ENCODE measurements around the gene NDRG2.

The NDRG2 gene

DNA sequence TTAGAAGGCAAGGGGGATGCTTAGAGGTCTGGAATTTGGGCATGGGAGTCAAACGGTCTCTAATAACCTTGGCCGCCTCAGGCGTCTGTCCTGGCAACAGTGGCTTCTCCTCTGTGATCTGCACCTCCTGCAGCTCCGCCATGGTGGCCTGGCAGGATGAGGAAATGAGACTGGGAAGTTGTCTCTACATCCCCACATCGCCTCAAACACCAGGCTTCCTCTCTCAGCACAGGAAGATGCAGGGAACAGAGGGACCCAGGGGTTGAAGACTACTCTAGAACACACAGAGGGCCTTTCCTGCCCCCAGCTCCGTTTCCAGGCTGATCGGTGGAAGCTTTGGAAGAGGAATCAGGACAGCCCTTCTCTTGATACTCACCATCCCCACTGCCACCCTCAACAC lies 1.7 kb downstream of the NDRG2 start:
- H3K4me3 ChIP-seq (ENCODE audit: low read depth, low read length), result no peak overlapping the region
- TF ChIP-seq, protein P1, sequence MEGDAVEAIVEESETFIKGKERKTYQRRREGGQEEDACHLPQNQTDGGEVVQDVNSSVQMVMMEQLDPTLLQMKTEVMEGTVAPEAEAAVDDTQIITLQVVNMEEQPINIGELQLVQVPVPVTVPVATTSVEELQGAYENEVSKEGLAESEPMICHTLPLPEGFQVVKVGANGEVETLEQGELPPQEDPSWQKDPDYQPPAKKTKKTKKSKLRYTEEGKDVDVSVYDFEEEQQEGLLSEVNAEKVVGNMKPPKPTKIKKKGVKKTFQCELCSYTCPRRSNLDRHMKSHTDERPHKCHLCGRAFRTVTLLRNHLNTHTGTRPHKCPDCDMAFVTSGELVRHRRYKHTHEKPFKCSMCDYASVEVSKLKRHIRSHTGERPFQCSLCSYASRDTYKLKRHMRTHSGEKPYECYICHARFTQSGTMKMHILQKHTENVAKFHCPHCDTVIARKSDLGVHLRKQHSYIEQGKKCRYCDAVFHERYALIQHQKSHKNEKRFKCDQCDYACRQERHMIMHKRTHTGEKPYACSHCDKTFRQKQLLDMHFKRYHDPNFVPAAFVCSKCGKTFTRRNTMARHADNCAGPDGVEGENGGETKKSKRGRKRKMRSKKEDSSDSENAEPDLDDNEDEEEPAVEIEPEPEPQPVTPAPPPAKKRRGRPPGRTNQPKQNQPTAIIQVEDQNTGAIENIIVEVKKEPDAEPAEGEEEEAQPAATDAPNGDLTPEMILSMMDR (IDR thresholded peaks at IDR 0.05; ENCODE audit: low read depth, low read length), result no peak

- no peak overlapping the region for H3K4me3 ChIP-seq (ENCODE audit: low read depth, low read length)
- TF ChIP-seq, protein P1 (IDR thresholded peaks at IDR 0.05; ENCODE audit: low read depth, low read length), result no peak
Measured at GRCh38 chr14:21022686-21023085, 2.2 kb downstream of the NDRG2 start.

DNA sequence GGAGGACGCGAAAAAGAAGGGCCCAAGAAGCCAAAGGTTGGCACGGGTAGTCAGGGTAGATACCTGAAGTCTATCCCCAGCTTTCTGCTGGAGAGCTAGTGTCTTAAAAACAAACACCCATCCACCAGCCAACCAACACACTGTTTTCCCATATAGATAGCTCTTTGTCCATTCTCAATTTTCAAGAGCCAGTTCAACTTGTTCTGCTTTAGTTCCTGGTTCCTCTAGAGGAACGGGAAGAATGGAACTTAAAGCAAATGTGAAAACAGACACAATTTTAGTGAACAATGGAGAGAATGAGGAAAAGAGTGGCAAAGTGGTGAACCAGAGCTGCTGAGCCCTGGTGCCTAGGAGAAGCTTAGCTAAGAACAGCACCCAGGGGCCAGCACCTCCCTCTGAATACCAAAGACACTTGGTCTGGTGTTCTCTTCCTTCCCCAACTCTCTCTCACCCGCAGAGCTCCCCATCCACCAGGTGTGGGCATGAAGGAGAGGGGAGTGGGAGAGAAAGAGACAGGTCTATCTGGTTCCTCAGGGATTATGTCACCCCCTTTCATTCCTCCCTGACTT lies 3.8 kb downstream of the NDRG2 start:
- TF ChIP-seq, protein P1 (IDR thresholded peaks at IDR 0.05; ENCODE audit: low read depth, low read length), result no peak

GRCh38 chr14:21019366-21019765 lies 5.5 kb downstream of the NDRG2 start:
- no peak overlapping the region for H3K4me3 ChIP-seq (ENCODE audit: low read depth, low read length)
- TF ChIP-seq, protein P1 (IDR thresholded peaks at IDR 0.05; ENCODE audit: low read depth, low read length), result no peak

More for the DNA sequence above, 3.8 kb downstream of the NDRG2 start:
- H3K4me3 ChIP-seq (ENCODE audit: low read depth, low read length), result no peak overlapping the region

DNA sequence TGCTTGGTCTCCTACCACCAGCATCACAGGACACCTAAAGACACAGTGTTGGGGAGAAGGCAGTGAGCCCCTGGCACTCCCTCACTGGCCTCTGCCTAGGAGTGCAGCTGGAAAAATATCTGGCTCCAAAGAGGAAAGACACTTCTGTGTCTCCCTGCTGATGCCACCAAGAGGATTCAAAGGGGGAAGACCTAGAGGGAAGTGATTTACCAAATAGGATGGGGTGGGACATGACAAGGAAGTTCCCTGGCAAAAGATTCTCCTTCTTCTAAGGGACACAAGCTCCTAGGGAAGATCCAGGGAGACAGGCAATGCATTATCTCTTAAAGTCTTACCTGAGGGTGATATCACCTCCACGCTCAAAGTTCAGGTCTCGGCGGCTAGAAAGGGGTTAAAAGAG lies 6.1 kb downstream of the NDRG2 start:
- TF ChIP-seq, protein P1 (IDR thresholded peaks at IDR 0.05; ENCODE audit: low read depth, low read length), result no peak
- H3K4me3 ChIP-seq (ENCODE audit: low read depth, low read length), result no peak overlapping the region

GRCh38 chr14:21018286-21018685 lies 6.6 kb downstream of the NDRG2 start:
- H3K4me3 ChIP-seq (ENCODE audit: low read depth, low read length), result no peak overlapping the region
- TF ChIP-seq, protein P1 (IDR thresholded peaks at IDR 0.05; ENCODE audit: low read depth, low read length), result no peak

DNA sequence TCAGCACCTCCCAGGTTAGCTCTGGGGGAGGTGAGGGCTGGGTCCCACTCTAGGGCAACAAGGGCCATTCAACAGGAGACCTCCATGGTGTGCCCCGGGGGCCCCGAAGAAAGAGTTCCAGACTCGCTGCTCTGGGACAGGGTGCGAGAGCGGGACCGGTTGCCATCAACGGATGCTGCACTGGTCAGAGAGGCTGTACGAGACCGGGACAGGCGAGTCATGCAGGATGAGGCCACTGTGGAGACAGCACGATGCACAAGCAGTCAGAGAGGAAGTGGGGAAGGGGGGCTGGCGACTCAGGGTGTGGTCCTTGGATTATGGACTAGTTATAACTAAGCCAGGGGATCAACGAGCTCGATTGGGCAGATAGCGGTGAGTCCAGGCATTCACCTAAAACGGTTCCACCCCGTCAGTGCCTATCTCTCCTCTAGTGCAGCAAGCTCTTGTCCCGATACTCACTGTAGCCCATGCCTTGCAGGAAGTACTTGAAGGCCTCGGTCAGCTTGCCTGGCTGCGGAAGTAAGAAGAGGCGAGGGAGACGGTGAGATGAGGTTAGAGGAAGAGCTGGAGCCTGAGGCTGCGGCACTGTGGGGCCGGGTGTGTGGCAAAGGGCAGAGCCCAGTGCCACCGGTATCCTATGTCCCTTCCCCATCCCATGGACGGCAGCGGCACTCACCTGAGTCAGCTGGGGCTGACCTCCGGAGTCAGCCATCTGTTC lies 7.2 kb downstream of the NDRG2 start:
- TF ChIP-seq, protein P1 (IDR thresholded peaks at IDR 0.05; ENCODE audit: low read depth, low read length), result no peak
- no peak overlapping the region for H3K4me3 ChIP-seq (ENCODE audit: low read depth, low read length)
